Activated CD4-positive, alpha-beta T cell treated with anti-CD3 and anti-CD28 coated beads, Interleukin-2, amount 10 ng/mL, durations not matched to agents 7 days and 5 days (primary cell): ENCODE results near the gene SMAD9. TPM values are rescaled to one million over a fixed set of nuclear protein-coding genes. Genes with fewer than 3 reads are reported as not detected.
A peak's percentile ranks its signal among the peaks of the same experiment; 100 is the strongest.

Experiments
- CTCF ChIA-PET: fragments of 350-600 bp; sonication (Branson Sonifier 250); formaldehyde crosslinking; loops from one replicate; lab custom pipeline; 2021; ENCODE audit warnings: antibody characterized with exemption; lab: Charles Lee
- POLR2A ChIA-PET: fragments of 350-600 bp; sonication (Branson Sonifier 250); formaldehyde crosslinking; loops from one replicate; lab custom pipeline; 2021; ENCODE audit warnings: antibody characterized with exemption; lab: Charles Lee
- DNase-seq: peaks from one replicate; pipeline ENCODE4 v3.0.0-alpha.2; 2020
- H3K27ac Mint-ChIP-seq: one replicate; pipeline ENCODE4 v1.8.0; 2021; ENCODE audit warnings: mild to moderate bottlenecking, moderate library complexity, mixed read lengths
- H3K27me3 Mint-ChIP-seq: one replicate; pipeline ENCODE4 v1.8.0; 2021; ENCODE audit warnings: mixed read lengths
- H3K36me3 Mint-ChIP-seq: one replicate; pipeline ENCODE4 v1.8.0; 2021; ENCODE audit warnings: low read depth, mixed read lengths
- H3K4me1 Mint-ChIP-seq: one replicate; pipeline ENCODE4 v1.8.0; 2021; ENCODE audit warnings: mixed read lengths
- H3K4me3 Mint-ChIP-seq: one replicate; pipeline ENCODE4 v1.8.0; 2021; ENCODE audit warnings: mild to moderate bottlenecking, moderate library complexity, mixed read lengths
- H3K9me3 Mint-ChIP-seq: one replicate; pipeline ENCODE4 v1.8.0; 2021; ENCODE audit warnings: mixed read lengths
- total RNA-seq, 2 experiments: library from RNA; stranded (reverse); gene quantifications; one replicate each; pipeline ENCODE4 v1.2.3, GENCODE V29; 2021

Gene SMAD9
- total RNA-seq, 2 experiments from 2014 or later: not detected

GRCh38 chr13:36848199-36848982 lies 71.6 kb downstream of the SMAD9 start:
- ChIA-PET POLR2A (no interaction called here), CTCF (interaction anchor here (1.2 kb wide), 1 partner anchor 25 kb away, joined by 4 read pairs; no protein-coding TSS in a partner anchor)
- DNase-seq: no peak
- Mint-ChIP-seq H3K27me3 (peaks cover 6% of the 10 kb centered on the region), H3K9me3 (no peaks in the 10 kb centered on the region), H3K4me3 (no peak overlapping the region), H3K36me3 (peaks cover 6% of the 10 kb centered on the region), H3K4me1 (no peaks in the 10 kb centered on the region), H3K27ac (no peak overlapping the region)

GRCh38 chr13:36847606-36848005 lies 72.4 kb downstream of the SMAD9 start:
- no peaks in the 10 kb centered on the region for H3K4me1 Mint-ChIP-seq
- DNase-seq: no peak
- CTCF ChIA-PET: interaction anchor here (1.3 kb wide), 1 partner anchor 10 kb away, joined by 3 read pairs; no protein-coding TSS in a partner anchor

GRCh38 chr13:36841391-36841790 lies 78.6 kb downstream of the SMAD9 start:
- H3K36me3 Mint-ChIP-seq: peaks cover 6% of the 10 kb centered on the region
- DNase-seq: no peak
- POLR2A ChIA-PET: no interaction called here
- H3K27ac Mint-ChIP-seq: no peak overlapping the region
- no peaks in the 10 kb centered on the region for H3K27me3 Mint-ChIP-seq
- H3K9me3 Mint-ChIP-seq: no peaks in the 10 kb centered on the region
- no peaks in the 10 kb centered on the region for H3K4me1 Mint-ChIP-seq
- CTCF ChIA-PET: interaction anchor here (0.9 kb wide), 1 partner anchor 40 kb away, joined by 3 read pairs; no protein-coding TSS in a partner anchor
- H3K4me3 Mint-ChIP-seq: no peak overlapping the region

More at GRCh38 chr13:36847606-36848005, 72.4 kb downstream of the SMAD9 start:
- no peak overlapping the region for H3K27ac Mint-ChIP-seq
- peaks cover 6% of the 10 kb centered on the region for H3K27me3 Mint-ChIP-seq
- H3K9me3 Mint-ChIP-seq: no peaks in the 10 kb centered on the region
- POLR2A ChIA-PET: interaction anchor here (0.6 kb wide), 1 partner anchor 9 kb away, joined by 3 read pairs; no protein-coding TSS in a partner anchor
- H3K36me3 Mint-ChIP-seq: peaks cover 6% of the 10 kb centered on the region
- H3K4me3 Mint-ChIP-seq: no peak overlapping the region

GRCh38 chr13:36840718-36841250 lies 79.3 kb downstream of the SMAD9 start:
- CTCF ChIA-PET: no interaction called here
- no peak for DNase-seq
- Mint-ChIP-seq H3K27me3 (no peaks in the 10 kb centered on the region), H3K36me3 (peaks cover 8% of the 10 kb centered on the region), H3K9me3 (no peaks in the 10 kb centered on the region), H3K4me1 (no peaks in the 10 kb centered on the region), H3K4me3 (no peak overlapping the region), H3K27ac (peak overlapping the region; percentile 41)
- POLR2A ChIA-PET: no interaction called here

GRCh38 chr13:36839981-36840380 lies 80.1 kb downstream of the SMAD9 start:
- Mint-ChIP-seq H3K27me3 (no peaks in the 10 kb centered on the region), H3K4me3 (no peak overlapping the region), H3K9me3 (no peaks in the 10 kb centered on the region), H3K4me1 (no peaks in the 10 kb centered on the region), H3K36me3 (peaks cover 9% of the 10 kb centered on the region), H3K27ac (no peak overlapping the region)
- DNase-seq: no peak
- ChIA-PET CTCF (no interaction called here), POLR2A (no interaction called here)

GRCh38 chr13:36839281-36839680 lies 80.8 kb downstream of the SMAD9 start:
- CTCF ChIA-PET: no interaction called here
- Mint-ChIP-seq H3K9me3 (no peaks in the 10 kb centered on the region), H3K4me3 (no peak overlapping the region), H3K27ac (no peak overlapping the region), H3K36me3 (peaks cover 9% of the 10 kb centered on the region), H3K27me3 (no peaks in the 10 kb centered on the region), H3K4me1 (no peaks in the 10 kb centered on the region)
- no peak for DNase-seq
- POLR2A ChIA-PET: no interaction called here

GRCh38 chr13:36837354-36838092 lies 82.5 kb downstream of the SMAD9 start:
- Mint-ChIP-seq H3K4me1 (no peaks in the 10 kb centered on the region), H3K27me3 (no peaks in the 10 kb centered on the region), H3K27ac (peak overlapping the region; percentile 2), H3K9me3 (no peaks in the 10 kb centered on the region), H3K36me3 (peaks cover 3% of the 10 kb centered on the region), H3K4me3 (no peak overlapping the region)
- CTCF ChIA-PET: interaction anchor here (1.2 to 1.6 kb wide), 2 partner anchors 10 to 153 kb away, joined by 3 read pairs; no protein-coding TSS in a partner anchor
- POLR2A ChIA-PET: interaction anchor here (0.8 kb wide), 1 partner anchor 10 kb away, joined by 3 read pairs; no protein-coding TSS in a partner anchor
- DNase-seq: no peak

- no peak for DNase-seq
- Mint-ChIP-seq H3K4me1 (no peaks in the 10 kb centered on the region), H3K9me3 (no peaks in the 10 kb centered on the region), H3K27me3 (no peaks in the 10 kb centered on the region), H3K36me3 (peaks cover 12% of the 10 kb centered on the region), H3K4me3 (no peak overlapping the region), H3K27ac (no peak overlapping the region)
- ChIA-PET CTCF (no interaction called here), POLR2A (no interaction called here)
Measured at GRCh38 chr13:36834299-36834698, 85.7 kb downstream of the SMAD9 start.

- no peak overlapping the region for H3K27ac Mint-ChIP-seq
- no peaks in the 10 kb centered on the region for H3K4me1 Mint-ChIP-seq
- no peaks in the 10 kb centered on the region for H3K27me3 Mint-ChIP-seq
- ChIA-PET POLR2A (no interaction called here), CTCF (interaction anchor here (1.3 kb wide), 1 partner anchor 10 kb away, joined by 3 read pairs; no protein-coding TSS in a partner anchor)
- DNase-seq: no peak
- H3K4me3 Mint-ChIP-seq: no peak overlapping the region
- no peaks in the 10 kb centered on the region for H3K9me3 Mint-ChIP-seq
- H3K36me3 Mint-ChIP-seq: peaks cover 23% of the 10 kb centered on the region
Measured at GRCh38 chr13:36831291-36831690, 88.7 kb downstream of the SMAD9 start.

GRCh38 chr13:36829753-36830152 lies 90.3 kb downstream of the SMAD9 start:
- Mint-ChIP-seq H3K27ac (no peak overlapping the region), H3K4me1 (peaks cover 4% of the 10 kb centered on the region), H3K4me3 (no peak overlapping the region), H3K9me3 (no peaks in the 10 kb centered on the region), H3K27me3 (no peaks in the 10 kb centered on the region), H3K36me3 (peaks cover 24% of the 10 kb centered on the region)
- POLR2A ChIA-PET: no interaction called here
- no peak for DNase-seq
- CTCF ChIA-PET: interaction anchor here (1.2 to 1.3 kb wide), 2 partner anchors 8 to 74 kb away, joined by 3 read pairs; no protein-coding TSS in a partner anchor

- Mint-ChIP-seq H3K4me1 (peaks cover 58% of the 10 kb centered on the region), H3K36me3 (peaks cover 21% of the 10 kb centered on the region), H3K27ac (no peak overlapping the region), H3K4me3 (peak overlapping the region; percentile 4), H3K27me3 (no peaks in the 10 kb centered on the region), H3K9me3 (no peaks in the 10 kb centered on the region)
- POLR2A ChIA-PET: no interaction called here
- no peak for DNase-seq
- CTCF ChIA-PET: interaction anchor here (1.6 kb wide), 1 partner anchor 26 kb away, joined by 4 read pairs; no protein-coding TSS in a partner anchor
Measured at GRCh38 chr13:36822785-36823184, 97.3 kb downstream of the SMAD9 start.

- ChIA-PET CTCF (no interaction called here), POLR2A (no interaction called here)
- peaks cover 66% of the 10 kb centered on the region for H3K4me1 Mint-ChIP-seq
Measured at GRCh38 chr13:36820222-36820621, 99.8 kb downstream of the SMAD9 start.

More at GRCh38 chr13:36820222-36820621, 99.8 kb downstream of the SMAD9 start:
- Mint-ChIP-seq H3K27ac (peak overlapping the region; percentile 99), H3K36me3 (peaks cover 16% of the 10 kb centered on the region), H3K4me3 (peak overlapping the region; percentile 90), H3K9me3 (no peaks in the 10 kb centered on the region), H3K27me3 (peaks cover 3% of the 10 kb centered on the region)
- no peak for DNase-seq
